ENCODE results near the gene FADS6. TPM values are rescaled to one million over a fixed set of nuclear protein-coding genes. Genes with fewer than 3 reads are reported as not detected.

The FADS6 gene
- total and polyA plus RNA-seq, 10 of the 15 experiments (the other 5 are each of a cell fraction or from before 2014, with no cell fraction given): not detected

DNA sequence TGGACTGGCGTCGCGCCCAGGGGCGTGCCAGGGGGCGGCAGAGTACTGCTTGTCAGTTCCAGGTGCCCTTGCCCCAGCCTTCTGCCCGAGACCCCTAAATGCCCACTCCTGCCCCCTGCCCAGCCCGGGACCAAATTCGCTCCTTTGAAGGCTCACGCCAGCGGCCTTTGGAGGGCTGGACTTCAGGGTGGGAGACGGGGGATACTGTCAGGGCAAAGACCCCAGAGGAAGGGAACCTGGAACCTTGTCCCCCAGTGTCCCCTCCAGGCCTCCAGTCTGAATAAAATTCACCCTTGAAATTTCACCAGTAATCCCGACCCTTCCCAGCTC is 43.0 kb upstream of the FADS6 start:
- H3K36me3 ChIP-seq (ENCODE audit: control insufficient read depth in 2 of 2, insufficient read depth in 2 of 2, low read length in 1 of 2): no peaks in the 10 kb centered on the region
- no peak for FAIRE-seq
- H3K9ac ChIP-seq (ENCODE audit: control insufficient read depth, insufficient read depth, low read length): no peak overlapping the region
- no peaks in the 10 kb centered on the region for H3K9me3 ChIP-seq (replicated peaks; ENCODE audit: control insufficient read depth, insufficient read depth, low read length)
- BruUV-seq (replicated peaks): no TSS peak
- ChIA-PET RAD21 (ENCODE audit: unreplicated experiment) (no interaction called here), SMC1A (ENCODE audit: uncharacterized antibody, unreplicated experiment) (no interaction called here), CTCF (interaction anchor here (0.7 kb wide), 2 partner anchors 13 to 355 kb away, joined by 3 to 5 read pairs; no protein-coding TSS in a partner anchor), POLR2A (no interaction called here)
- WGBS (ENCODE audit: insufficient coverage, insufficient replicate concordance, low lambda C conversion rate, missing lambda C conversion rate): 3% methylated on average over 12 of the region's 12 CpGs
- no peaks in the 10 kb centered on the region for H4K20me1 ChIP-seq (ENCODE audit: control insufficient read depth, insufficient read depth)
- in situ Hi-C loops (cut with MboI) (no loop called here), intact Hi-C loops (cut with micrococcal nuclease; ENCODE audit: unreplicated experiment) (no loop called here)
- DNase-seq (ENCODE audit: low read depth, low spot score): no peak
- H2AFZ ChIP-seq (ENCODE audit: control insufficient read depth, low read depth, low read length): no peak overlapping the region
- ATAC-seq: no peak
- no peak overlapping the region for H3K4me3 ChIP-seq
- no peak overlapping the region for H3K27ac ChIP-seq (ENCODE audit: control insufficient read depth, insufficient read depth)
- H3K27me3 ChIP-seq (replicated peaks in 1 of 2; ENCODE audit: control insufficient read depth in 2 of 2, insufficient read depth in 2 of 2, low read length in 1 of 2): peaks cover 6 to 9% of the 10 kb centered on the region in 2 experiments
- no peaks in the 10 kb centered on the region for H3K4me1 ChIP-seq (ENCODE audit: control insufficient read depth, insufficient read depth, low read length)
- H3K79me2 ChIP-seq (ENCODE audit: control insufficient read depth, insufficient read depth, low read length): no peaks in the 10 kb centered on the region
- H3K4me2 ChIP-seq (ENCODE audit: control insufficient read depth, insufficient read depth): no peak overlapping the region
- no peak for TF ChIP-seq RFX5 (IDR thresholded peaks at IDR 0.05; ENCODE audit: low read depth, low read length)
- TF ChIP-seq BMI1 (IDR thresholded peaks at IDR 0.05; ENCODE audit: borderline replicate concordance): no peak
- TF ChIP-seq BHLHE40 (IDR thresholded peaks at IDR 0.05; ENCODE audit: borderline replicate concordance in 1 of 2, low read depth in 2 of 2, low read length in 1 of 2): no peak
- TF ChIP-seq, protein P1, sequence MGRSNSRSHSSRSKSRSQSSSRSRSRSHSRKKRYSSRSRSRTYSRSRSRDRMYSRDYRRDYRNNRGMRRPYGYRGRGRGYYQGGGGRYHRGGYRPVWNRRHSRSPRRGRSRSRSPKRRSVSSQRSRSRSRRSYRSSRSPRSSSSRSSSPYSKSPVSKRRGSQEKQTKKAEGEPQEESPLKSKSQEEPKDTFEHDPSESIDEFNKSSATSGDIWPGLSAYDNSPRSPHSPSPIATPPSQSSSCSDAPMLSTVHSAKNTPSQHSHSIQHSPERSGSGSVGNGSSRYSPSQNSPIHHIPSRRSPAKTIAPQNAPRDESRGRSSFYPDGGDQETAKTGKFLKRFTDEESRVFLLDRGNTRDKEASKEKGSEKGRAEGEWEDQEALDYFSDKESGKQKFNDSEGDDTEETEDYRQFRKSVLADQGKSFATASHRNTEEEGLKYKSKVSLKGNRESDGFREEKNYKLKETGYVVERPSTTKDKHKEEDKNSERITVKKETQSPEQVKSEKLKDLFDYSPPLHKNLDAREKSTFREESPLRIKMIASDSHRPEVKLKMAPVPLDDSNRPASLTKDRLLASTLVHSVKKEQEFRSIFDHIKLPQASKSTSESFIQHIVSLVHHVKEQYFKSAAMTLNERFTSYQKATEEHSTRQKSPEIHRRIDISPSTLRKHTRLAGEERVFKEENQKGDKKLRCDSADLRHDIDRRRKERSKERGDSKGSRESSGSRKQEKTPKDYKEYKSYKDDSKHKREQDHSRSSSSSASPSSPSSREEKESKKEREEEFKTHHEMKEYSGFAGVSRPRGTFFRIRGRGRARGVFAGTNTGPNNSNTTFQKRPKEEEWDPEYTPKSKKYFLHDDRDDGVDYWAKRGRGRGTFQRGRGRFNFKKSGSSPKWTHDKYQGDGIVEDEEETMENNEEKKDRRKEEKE (IDR thresholded peaks at IDR 0.05): no peak
- no peak for TF ChIP-seq NFYB (IDR thresholded peaks at IDR 0.05; ENCODE audit: insufficient read depth, low read depth, low read length)
- TF ChIP-seq SREBF2 (IDR thresholded peaks at IDR 0.05; ENCODE audit: low read length): no peak
- TF ChIP-seq TCF7 (IDR thresholded peaks at IDR 0.05; ENCODE audit: borderline replicate concordance): no peak
- TF ChIP-seq, protein P2, sequence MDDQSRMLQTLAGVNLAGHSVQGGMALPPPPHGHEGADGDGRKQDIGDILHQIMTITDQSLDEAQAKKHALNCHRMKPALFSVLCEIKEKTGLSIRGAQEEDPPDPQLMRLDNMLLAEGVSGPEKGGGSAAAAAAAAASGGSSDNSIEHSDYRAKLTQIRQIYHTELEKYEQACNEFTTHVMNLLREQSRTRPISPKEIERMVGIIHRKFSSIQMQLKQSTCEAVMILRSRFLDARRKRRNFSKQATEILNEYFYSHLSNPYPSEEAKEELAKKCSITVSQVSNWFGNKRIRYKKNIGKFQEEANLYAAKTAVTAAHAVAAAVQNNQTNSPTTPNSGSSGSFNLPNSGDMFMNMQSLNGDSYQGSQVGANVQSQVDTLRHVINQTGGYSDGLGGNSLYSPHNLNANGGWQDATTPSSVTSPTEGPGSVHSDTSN (IDR thresholded peaks at IDR 0.05; ENCODE audit: insufficient replicate concordance, low read depth, low read length): no peak
- no peak for TF ChIP-seq EZH2 (IDR thresholded peaks at IDR 0.05; ENCODE audit: borderline replicate concordance, control insufficient read depth, low read depth, low read length)
- TF ChIP-seq TAF1 (IDR thresholded peaks at IDR 0.05; ENCODE audit: borderline replicate concordance, low read depth, low read length): no peak
- TF ChIP-seq, protein P3, sequence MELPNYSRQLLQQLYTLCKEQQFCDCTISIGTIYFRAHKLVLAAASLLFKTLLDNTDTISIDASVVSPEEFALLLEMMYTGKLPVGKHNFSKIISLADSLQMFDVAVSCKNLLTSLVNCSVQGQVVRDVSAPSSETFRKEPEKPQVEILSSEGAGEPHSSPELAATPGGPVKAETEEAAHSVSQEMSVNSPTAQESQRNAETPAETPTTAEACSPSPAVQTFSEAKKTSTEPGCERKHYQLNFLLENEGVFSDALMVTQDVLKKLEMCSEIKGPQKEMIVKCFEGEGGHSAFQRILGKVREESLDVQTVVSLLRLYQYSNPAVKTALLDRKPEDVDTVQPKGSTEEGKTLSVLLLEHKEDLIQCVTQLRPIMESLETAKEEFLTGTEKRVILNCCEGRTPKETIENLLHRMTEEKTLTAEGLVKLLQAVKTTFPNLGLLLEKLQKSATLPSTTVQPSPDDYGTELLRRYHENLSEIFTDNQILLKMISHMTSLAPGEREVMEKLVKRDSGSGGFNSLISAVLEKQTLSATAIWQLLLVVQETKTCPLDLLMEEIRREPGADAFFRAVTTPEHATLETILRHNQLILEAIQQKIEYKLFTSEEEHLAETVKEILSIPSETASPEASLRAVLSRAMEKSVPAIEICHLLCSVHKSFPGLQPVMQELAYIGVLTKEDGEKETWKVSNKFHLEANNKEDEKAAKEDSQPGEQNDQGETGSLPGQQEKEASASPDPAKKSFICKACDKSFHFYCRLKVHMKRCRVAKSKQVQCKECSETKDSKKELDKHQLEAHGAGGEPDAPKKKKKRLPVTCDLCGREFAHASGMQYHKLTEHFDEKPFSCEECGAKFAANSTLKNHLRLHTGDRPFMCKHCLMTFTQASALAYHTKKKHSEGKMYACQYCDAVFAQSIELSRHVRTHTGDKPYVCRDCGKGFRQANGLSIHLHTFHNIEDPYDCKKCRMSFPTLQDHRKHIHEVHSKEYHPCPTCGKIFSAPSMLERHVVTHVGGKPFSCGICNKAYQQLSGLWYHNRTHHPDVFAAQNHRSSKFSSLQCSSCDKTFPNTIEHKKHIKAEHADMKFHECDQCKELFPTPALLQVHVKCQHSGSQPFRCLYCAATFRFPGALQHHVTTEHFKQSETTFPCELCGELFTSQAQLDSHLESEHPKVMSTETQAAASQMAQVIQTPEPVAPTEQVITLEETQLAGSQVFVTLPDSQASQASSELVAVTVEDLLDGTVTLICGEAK (IDR thresholded peaks at IDR 0.05; ENCODE audit: borderline replicate concordance): no peak
- no peak for TF ChIP-seq SMC3 (IDR thresholded peaks at IDR 0.05; ENCODE audit: borderline replicate concordance, low read length)
- TF ChIP-seq, protein P4, sequence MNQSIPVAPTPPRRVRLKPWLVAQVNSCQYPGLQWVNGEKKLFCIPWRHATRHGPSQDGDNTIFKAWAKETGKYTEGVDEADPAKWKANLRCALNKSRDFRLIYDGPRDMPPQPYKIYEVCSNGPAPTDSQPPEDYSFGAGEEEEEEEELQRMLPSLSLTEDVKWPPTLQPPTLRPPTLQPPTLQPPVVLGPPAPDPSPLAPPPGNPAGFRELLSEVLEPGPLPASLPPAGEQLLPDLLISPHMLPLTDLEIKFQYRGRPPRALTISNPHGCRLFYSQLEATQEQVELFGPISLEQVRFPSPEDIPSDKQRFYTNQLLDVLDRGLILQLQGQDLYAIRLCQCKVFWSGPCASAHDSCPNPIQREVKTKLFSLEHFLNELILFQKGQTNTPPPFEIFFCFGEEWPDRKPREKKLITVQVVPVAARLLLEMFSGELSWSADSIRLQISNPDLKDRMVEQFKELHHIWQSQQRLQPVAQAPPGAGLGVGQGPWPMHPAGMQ (IDR thresholded peaks at IDR 0.05; ENCODE audit: borderline replicate concordance): no peak
- TF ChIP-seq CREB1 (IDR thresholded peaks at IDR 0.05; ENCODE audit: low read depth): no peak

Data from GM12878 (cell line).